IPS DF 4.7 (cell line): ENCODE results near the gene WDR38.

Experiments
- DNase-seq: peaks from one replicate; pipeline ENCODE4 v3.0.0-alpha.2; 2013; ENCODE audit warnings: low spot score; ENCODE audit errors: extremely low read depth

The WDR38 gene

GRCh38 chr9:124882231-124882630 lies 29.0 kb downstream of the WDR38 start:
- DNase-seq, result no peak

- no peak for DNase-seq
Measured at GRCh38 chr9:124884376-124884775, 31.1 kb downstream of the WDR38 start.

DNA sequence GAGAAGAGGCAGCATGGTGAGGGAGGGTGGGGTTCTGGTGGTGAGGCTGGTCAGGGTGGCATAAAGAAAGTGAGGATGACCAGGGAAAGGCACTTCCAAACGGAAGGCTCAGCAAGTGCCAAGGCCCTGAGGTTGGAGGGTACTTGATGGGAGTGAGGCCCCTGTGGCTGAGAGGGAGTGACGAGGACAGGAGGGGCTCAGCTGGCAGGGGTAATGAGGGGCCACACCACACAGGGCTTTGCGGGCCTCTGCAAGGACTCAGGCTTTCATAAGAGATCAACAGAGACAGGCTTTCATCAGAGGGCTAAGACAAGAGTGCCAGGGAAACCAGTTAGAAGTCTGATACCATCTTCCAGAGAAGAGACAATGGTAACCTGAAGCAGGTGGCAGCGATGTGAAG lies 32.3 kb downstream of the WDR38 start:
- DNase-seq, result no peak

GRCh38 chr9:124886461-124886860 lies 33.2 kb downstream of the WDR38 start:
- no peak for DNase-seq

DNA sequence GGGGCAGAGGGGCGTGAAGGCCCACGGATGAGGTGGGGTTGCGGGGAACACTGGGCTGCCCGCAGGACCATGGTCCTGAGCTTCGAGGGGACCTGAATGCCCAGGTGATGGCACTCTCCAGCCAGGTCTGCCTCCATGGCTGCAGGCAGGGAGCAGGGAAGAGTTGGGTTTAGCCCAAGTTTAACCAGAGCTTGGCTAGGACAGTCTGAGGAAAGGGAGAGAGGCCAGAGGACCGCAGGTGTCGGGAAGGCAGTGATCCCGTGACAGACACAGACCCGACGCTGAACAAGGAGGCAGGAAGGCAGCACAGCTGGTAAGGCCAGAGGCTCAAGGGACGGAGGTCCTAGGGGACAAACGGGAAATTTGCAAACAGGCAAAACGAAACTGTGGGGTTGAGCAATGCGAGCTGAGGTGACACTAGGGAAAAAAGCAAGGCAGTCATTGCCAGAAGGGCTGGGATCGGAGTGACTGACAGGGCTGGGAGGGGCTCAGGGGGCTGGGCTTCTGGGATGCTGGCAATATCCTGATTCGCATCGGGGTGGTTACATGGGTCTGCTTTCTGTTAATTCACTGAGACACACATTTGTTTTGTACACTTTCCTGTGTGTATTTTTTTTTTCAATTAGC lies 33.7 kb downstream of the WDR38 start:
- no peak for DNase-seq

DNA sequence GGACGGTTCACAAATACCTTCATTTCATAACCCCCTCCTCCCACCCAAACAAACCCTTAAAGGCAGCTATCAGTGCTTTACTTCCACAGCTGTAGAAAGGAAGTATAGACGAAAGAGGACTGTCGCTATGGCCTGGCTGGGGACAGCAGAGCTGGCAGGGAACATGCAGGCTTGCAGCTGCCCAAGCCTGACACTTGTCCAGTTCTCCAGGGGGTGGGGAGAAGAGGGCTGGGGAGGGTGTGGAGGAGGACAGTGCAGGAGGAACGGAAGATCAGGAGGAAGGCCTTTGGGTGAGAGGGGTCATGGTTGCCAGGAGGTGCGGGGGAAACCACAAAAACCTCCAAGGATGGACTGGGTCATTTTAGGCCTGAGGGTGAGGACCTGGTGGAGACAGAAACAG lies 34.6 kb downstream of the WDR38 start:
- DNase-seq, result no peak

GRCh38 chr9:124889006-124889405 lies 35.7 kb downstream of the WDR38 start:
- DNase-seq, result no peak

- DNase-seq, result no peak
Measured at GRCh38 chr9:124890179-124890578, 36.9 kb downstream of the WDR38 start.

DNA sequence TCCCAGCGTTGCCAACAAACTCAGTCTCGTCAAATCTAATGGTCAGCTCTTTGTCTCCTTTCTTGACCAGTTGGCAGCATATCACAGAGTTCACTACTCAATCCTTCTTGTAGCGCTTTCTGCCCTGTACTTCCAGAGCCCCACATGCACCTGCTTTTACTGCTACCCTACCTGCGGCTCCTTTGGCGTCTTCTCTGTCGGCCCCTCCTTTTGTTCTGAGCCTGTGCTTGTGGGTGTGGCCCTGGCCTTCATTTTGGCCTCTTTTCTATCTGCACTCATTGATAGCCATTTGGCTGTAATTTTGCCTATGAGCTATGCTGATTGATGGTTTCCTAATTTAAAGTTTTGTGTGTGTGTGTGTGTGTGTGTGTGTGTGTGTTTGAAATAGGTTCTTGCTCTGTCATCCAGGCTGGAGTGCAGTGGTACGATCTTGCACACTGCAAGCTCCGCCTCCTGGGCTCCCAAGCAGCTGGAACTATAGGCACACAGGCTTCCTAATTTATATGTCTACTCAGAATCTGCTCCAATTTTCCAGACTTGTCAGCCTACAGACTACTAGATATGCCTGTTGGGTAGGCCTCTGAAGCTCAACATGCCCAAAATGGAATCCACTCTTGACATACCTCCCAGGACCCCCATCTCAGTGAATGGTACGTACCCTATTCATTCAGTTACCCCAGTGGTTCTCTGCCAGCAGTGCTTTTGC lies 40.9 kb downstream of the WDR38 start:
- no peak for DNase-seq

- DNase-seq, result peak; percentile 14
Measured at GRCh38 chr9:124894741-124895170, 41.5 kb downstream of the WDR38 start.

GRCh38 chr9:124897570-124898460 lies 44.6 kb downstream of the WDR38 start:
- DNase-seq, result no peak

DNA sequence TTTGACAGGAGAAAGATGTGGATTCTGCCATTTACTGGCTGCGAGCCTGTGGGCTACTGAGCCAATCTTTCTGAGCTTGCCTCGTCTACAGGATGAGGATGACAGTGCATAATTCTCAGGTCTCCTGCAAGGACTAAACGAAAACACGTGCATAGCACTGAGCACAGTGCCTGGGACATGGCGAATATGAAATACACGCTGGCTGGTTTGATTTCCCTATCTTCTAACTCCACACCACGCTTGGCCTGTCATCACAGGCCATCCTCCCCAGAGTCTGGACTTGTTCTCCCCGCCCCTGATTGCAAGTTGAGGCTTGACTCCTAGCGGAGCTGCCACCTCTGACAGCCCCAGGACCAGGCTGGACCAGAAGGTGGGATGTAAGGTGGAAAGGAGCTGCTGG lies 46.6 kb downstream of the WDR38 start:
- no peak for DNase-seq

DNA sequence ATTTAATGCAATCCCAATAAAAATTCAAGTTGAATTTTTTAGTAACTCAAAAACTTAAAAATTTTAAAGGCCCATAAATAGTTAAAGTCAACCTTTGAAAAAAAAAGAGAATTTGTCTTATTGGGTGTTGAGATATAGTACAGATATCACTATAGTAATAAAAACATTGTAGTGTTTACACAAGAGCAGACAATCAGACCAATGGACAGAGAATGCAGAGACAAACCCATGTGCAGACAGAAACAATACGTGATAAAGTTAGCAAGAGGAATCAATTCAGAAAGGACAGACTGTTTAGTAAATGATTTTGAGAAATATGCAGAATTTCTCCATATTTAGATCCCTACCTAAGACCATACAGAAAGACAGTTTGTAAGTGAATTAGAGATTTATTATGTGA lies 53.7 kb downstream of the WDR38 start:
- no peak for DNase-seq
